Activated CD8-positive, alpha-beta memory T cell treated with anti-CD3 and anti-CD28 coated beads for 1 hour (primary cell): ENCODE measurements around the gene RAPGEF3.

Experiments used
- DNase-seq, 2 donors: peaks; one replicate each; pipeline ENCODE4 v3.0.0-alpha.2; 2020; ENCODE audit warnings: low read depth in 1 of 2; ENCODE audit errors: extremely low read depth in 1 of 2

Gene RAPGEF3

DNA sequence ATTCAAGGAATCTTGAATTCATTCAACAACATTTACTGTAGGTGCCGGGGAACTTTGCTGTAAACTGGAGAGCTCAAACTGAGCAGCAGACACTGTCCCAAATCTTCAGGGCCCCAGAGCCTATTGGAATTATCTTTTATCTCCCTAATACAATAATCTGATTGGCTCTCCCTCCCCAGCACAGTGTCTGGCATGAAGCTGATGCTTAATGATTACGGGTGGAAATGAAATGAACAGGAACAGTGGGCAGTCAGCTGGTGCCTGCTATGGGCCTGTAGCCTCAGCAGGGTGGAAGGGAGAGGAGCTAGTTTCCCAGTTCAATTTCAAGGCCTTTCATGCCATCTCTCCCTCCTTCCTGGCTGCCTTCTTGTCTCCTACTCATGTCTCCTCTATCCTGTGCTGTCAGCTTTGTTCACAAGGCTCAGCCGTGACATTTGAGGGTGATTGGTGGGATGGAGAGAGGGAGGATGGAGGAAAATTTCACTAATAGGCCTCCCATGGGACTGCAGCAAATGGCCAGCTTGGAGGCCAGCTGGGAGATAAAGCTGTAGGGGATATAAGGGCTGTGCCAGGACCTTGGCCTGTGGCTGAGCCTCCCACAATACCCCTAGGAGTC is 4.3 kb upstream of the RAPGEF3 start:
- DNase-seq, result no peak

- DNase-seq, result no peak
Measured at GRCh38 chr12:47758584-47758833, 171 bp downstream of the RAPGEF3 start.

DNA sequence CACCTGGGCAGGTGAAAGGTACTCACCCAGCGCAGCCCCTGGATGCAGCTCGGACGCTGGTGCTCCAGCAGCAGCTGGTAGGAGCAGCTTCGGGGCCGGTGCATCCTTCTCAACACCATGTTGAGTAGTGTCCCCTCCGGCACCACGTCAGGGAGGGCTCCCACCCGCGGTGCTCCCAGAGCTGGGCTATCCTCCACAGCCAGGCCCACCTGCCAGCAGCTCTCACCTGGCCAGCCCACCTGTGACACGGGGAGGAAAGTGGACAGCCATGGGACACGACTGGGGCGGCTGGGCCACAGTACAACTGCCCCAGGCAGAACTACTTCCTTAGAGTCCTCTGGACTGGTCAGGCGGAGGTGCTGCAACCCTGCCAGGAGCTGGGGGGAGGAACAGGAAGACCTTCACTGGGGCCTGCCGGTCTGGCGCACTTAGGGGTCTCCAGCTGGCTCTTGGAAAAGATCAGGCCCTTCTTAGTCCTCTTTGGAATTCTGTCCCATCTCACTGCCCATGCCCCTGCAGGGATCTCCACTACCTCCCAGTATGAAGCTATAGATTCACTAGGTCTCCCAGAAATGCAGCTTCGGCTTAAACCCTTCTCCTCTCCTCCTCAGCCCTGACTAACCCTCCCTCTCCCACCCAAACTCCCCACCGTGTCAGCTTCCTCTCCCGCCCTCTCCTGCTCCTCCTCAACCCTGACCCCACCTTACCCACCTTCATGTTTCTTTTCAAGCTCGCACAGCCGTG is 668 bp downstream of the RAPGEF3 start:
- no peak for DNase-seq

DNA sequence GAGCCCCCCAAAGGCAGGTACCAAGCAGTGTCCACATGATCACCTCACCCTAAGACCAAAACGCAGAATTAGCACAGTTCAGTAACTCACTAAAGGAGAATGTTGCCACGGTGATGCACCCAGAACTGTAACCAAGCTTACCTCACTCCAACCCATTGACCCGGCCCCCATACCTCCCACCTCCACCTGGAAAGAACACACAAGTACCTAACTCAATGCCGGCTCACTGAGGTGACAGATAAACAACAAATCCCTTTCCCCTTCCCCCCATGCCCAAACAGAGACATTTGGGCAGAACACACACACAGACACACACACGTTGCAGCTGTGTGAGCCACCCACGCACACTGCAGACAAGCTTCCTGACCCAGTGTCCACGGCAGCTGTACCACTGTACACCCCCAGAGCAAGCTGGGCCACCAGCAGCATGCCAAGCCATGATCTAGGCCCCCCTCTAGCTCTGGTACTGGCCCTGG is 1.3 kb downstream of the RAPGEF3 start:
- no peak for DNase-seq

GRCh38 chr12:47755655-47756562 is 2.8 kb downstream of the RAPGEF3 start:
- no peak for DNase-seq

DNA sequence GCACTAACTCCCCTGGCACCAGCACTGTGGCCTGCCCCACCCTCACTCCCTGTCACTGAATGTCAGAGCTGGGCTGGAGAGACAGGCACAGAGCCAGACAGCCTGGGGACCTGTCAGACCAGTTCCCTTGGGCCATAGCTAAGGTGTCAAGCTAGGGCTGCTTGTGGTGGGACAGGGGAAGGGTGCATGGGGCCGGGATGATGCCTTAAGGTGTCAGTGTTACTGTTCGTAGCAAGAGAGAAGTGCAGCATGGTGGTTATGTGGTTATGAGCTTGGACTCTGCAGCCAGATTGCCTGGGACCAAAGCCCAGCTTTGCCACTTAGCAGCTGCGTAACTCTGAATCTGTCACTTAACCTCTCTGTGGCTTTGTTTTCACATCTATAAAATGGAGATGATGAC is 3.8 kb downstream of the RAPGEF3 start:
- no peak for DNase-seq

DNA sequence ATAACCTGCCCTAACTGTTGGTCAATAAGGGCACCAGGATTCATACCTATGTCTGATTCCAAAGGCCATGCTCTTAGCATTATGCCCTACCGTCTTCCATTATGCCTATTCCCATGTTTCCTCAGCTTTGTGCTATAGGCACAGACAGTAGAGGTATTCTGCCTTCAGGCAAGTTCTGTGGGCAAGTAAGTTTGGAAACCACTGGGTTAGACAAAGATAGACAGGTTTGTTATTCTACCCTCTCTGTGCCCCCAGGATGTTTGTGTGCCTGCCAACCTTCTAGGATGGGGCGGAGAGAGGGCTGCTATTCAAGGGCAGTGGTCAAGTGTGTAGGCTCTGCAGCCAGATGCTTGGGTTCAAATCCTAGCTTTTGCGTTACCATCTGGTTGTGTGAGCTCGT is 4.6 kb downstream of the RAPGEF3 start:
- no peak for DNase-seq

GRCh38 chr12:47753021-47754001 is 5.4 kb downstream of the RAPGEF3 start:
- DNase-seq, result no peak

DNA sequence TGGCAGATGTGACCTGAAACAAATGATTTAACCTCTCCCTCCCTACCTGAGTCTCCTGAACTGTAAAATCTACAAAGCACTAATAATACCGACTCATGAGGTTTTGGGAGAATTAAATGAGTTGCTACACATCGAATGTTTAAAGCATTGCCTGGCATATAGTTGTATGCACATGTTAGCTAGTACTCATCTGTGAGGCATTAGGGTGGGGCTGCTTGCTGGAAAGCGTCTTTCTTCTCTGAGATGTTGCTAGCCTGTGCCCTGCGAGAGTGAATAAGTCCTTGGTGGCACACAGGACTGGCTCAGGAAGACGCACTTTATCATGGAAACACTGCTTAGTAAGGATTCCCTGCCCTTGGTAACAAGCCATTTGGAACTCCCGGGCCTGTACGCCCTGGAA is 6.1 kb downstream of the RAPGEF3 start:
- no peak for DNase-seq

- DNase-seq, result no peak
Measured at GRCh38 chr12:47752121-47752520, 6.6 kb downstream of the RAPGEF3 start.

DNA sequence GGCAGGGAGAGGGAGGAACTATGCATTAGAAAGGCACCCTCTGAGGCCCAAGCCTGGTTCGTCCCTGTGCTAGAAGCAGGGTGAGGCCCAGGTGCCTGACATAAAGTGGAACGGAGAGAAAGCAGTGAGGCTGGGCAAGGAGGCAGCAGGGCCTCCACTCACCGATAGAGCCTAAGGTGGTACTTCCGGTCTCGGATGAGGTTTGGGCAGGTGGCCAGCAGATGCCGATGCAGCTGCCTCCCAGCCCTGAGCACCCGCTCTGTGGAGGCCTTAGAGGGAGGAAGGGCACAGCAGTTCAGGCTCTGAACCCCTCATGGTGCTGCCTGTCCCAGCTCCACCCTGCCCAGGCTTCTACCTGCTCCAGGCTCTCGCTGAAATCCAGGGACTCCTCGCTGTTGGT is 7.1 kb downstream of the RAPGEF3 start:
- DNase-seq, result no peak

DNA sequence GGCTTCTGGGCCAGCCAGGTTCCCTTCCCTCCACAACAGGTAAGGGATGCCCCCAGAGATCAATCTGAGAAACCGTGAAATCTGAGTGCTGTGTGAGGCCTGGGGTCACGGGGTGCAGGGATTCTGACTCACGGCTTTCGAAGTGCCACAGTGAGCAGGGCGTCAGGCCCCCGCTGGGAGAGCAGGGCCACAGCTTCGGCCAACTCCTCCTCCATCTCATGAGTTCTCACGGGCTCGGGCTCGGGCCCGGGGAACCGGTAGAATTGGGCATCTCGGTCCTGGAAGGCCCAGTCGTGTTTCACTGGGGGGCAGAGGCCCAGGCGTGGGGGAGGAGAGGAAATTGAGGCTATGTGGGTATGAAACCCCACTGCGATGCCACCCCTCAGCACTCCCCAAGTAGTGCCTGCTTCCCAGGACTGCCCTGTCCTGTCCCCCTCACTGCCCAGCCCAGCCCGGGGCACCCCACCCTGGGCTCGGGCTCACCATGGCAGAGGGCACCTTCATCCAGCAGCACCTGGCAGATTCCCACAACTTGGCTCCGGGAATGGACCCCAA is 7.7 kb downstream of the RAPGEF3 start:
- DNase-seq, result no peak

GRCh38 chr12:47750229-47750798 is 8.4 kb downstream of the RAPGEF3 start:
- no peak for DNase-seq

DNA sequence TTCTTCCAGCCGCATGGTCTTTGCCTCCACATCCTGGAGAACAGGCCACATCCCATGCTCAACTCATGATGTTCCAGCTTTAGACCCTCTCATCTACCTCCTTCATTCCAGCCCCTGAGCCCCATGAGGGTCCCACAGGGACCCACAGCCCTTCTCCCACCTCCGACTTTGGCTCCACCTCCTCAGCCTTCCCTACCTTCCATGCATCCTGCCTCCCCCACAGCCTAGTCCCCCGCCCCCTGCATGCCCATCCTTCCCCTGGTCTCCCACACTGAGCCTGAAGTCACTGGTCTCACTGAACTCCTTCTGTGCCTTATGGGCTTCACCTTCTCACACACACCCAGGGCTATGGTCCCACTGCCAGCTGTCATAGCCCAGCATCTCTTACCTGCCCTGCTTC is 9.8 kb downstream of the RAPGEF3 start:
- no peak for DNase-seq

- DNase-seq, result no peak
Measured at GRCh38 chr12:47748507-47748828, 10.2 kb downstream of the RAPGEF3 start.

DNA sequence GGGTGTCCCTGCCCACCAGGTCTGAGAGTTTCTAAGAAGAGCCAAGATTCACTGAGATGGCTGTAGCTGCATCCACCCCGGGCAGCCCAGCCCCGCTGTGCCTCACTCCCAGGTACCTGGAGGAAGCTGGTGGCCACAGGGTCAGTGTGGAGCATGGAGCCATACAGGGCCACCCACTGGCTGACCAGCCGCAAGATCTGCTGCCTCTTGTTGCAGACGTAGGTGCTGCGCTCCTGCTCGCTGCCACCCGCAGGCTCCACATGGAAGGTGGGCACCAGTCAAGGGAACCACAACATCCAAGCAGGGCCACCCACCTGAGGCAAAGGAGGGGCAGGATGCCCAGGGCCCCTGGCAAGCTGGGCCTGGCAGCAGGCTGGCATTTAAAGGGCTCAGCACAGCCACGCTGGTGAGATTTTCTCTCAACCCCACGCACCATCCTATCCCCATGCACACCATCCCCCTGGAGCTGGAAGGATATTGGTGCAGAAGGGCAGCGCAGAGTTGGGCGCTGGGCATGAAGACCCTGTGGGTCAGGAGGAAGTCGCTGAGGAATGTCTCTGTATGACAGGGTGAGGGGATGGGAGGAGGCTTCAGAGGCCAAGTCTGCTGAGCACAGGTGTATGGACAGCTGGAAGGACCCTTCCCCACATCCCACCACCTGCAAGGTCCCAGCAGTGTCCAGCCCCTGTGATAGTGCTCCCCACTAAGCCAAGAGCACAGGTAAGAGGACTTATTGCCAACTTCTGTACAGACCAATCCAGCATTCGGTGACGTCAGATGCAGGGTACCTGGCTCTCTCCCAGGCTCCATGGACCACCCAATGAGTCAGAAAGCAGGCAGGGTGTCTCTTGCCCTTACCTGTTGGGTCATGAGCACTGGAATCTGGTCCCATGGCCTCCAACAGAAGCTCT is 10.8 kb downstream of the RAPGEF3 start:
- no peak for DNase-seq

DNA sequence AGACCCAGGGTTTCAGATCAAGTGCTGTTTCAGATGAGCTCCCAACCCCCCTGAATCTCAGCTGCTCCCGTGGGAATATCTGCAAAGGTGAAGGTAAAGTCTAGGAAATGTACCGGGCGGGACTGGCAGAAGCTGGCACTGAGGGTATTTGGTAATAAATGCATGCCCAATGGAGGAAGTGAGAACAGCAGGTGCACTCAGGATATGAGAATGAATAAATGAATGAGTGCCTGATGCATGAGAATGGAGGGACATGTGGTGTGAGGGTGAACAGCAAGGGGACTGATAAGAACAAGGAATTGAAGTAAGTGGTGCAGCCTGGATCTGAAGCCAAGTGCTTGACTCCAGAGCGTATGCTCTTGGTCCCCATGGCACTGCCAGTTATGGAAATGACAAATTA is 11.6 kb downstream of the RAPGEF3 start:
- no peak for DNase-seq

GRCh38 chr12:47746523-47746922 is 12.2 kb downstream of the RAPGEF3 start:
- DNase-seq, result no peak

DNA sequence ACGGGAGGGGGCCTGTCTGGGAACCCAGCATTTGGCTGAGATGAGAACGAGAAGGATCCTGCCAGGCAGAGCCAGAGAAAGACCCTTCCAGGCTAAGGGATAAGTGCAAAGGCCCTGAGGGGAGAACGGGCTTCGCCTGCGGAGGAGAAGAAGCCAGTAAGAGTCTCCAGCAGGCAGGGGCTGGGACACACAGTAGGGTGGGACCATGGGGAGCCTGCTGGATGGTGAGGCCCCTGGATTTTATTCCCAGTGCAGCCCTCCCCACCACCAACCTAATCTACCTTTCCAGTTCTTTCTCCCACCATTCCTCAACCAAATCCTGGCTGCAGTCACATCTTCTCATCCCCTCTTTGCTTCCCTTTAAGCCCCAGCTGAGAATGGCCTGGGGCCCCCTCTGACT is 12.6 kb downstream of the RAPGEF3 start:
- no peak for DNase-seq
